Glomerular visceral epithelial cell (primary cell): ENCODE results near the gene LHX8.
"Not testable (repeated sequence)": the region's sequence is repeated elsewhere in the genome, so short reads cannot be mapped to it uniquely, and the experiment has no call there.

Source experiments
- DNase-seq: peaks from one replicate; pipeline ENCODE4 v3.0.0-alpha.2; 2016; ENCODE audit errors: extremely low spot score

The LHX8 gene

DNA sequence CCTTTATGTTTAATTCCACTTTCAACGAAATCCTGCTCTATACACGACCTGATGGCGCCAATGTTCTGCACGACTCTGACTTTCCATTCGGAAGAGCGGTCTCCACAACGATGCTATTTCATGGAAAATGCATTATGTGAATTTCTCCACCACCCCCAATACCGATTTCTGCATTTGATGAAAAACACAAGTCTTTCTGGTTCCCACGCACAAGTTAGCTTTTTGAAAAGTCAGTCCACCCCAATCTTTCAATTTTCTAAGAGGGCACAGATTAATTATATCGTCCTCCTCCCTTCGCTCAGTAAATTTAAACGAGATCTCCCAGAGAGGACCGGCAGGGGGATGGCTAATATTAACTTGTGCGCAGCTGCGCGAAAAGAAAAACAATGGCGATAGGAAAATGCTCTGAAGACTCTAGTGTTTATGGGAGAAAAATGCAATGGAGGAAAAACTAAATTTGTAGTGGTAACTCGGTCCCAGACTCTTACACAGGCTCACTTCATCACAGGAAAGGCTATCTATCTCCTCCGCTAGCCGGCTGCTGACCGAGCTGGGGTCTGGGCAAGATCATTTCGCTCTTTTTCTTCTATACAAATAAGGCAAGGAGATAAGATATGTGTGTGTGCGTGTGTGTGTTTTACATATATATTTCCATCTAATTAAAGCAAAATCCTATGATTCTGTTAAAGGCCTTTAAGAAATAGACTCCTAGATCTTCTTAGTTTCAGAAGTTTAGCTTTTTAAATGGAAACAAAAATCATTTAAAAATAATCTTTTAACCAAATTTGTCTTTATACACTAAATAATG is 1.2 kb upstream of the LHX8 start:
- no peak for DNase-seq

DNA sequence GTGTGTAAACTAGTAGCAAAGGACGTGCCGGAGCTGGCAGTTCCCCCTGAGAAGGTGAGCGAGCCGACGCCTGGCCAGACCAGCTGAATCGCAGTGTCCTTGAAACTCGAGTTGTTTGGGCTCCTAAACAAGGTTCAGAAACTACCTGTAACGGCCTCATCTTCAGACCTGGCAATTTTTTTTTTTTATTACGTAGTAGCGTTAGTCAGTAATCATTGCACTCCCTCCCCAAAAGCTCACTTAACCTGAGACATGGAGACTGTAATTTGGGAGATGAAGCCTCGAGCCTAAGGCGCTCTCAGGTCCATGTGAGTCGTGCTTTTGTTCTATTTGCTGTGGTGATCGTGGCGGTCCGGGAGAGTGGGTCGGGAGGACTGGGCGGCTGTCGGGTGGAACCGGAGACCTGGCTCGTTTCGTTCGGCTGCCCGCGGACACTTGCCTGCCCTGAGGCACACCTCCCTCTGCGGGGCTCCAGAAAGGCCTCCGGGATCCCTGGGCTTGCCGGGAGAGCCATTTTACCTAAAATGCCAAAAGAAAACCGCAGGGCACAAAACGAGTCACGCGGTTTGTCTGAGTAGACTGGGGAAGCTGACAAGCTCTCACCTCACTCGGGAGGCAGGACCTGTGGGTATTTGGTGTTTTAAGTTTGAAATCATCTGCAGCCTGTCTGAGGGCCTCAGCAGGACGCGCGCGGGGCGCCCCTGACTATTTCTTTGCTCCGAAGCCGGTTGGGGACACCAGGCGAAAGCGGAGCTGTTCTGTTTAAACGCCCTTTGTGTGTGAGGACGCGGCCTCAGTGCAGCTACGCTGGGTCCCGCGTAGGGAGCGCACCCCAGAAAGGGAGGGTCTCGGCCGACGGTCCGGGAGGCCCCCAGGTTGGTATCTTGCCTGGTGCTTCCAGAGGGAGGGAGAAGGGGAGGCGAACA is 722 bp downstream of the LHX8 start:
- DNase-seq, result no peak

DNA sequence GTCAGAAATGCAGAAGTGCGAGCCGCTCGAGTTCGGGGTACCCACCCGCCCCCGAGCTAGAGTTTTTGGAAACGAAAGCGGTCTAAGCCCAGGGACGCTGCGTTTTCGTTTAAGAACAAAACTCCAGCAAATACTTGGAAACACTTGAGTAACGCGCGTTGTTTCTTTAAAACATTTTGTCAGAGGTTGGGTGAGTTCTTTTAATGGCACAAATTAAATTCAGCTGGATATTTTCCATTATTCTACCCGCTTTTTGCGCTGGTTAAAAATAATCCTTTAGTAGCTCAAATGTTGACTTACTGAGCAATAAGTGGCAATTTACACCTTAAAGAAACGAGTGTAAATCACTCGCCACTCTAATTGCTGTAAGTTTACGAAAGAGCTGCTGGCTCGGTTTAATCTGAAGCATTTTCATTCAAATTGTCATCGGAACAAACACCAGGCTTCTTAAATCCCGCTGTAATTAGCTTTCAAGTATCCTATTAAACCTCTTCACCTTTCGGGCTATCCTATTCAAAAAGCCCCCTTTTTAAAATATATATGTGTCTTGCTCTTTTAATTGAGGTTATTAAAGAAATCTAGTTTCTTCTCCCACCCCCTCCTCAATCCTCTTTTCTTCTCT is 1.5 kb downstream of the LHX8 start:
- DNase-seq, result no peak

DNA sequence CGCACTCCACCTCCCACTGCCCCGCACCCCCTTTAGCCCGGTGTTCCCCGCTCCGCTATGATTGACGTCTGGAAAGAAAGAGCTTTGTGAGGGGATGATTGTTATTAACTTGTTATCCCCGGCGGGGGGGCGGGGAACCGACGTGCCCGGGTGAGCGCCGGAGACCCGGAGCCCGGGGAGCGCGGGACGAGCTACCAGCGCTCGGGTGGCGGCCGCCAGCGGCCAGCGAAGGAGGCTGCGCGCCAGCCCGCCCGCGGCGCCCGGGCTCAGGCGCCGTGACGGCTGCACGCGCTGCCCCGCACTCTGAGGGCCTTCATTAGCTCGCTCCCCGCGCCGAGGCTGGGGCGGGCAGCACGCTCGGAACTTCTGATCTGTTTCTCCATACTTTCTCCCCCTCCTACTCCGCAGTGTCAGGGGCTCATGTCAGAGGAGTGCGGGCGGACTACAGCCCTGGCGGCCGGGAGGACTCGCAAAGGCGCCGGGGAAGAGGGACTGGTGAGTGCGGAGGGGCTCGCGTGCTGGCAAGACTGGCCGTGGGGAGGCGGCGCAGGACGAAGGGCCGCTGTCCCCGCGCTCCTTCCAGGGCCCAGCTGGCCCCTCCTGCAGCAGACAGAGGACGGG is 2.1 kb downstream of the LHX8 start:
- DNase-seq, result no peak

DNA sequence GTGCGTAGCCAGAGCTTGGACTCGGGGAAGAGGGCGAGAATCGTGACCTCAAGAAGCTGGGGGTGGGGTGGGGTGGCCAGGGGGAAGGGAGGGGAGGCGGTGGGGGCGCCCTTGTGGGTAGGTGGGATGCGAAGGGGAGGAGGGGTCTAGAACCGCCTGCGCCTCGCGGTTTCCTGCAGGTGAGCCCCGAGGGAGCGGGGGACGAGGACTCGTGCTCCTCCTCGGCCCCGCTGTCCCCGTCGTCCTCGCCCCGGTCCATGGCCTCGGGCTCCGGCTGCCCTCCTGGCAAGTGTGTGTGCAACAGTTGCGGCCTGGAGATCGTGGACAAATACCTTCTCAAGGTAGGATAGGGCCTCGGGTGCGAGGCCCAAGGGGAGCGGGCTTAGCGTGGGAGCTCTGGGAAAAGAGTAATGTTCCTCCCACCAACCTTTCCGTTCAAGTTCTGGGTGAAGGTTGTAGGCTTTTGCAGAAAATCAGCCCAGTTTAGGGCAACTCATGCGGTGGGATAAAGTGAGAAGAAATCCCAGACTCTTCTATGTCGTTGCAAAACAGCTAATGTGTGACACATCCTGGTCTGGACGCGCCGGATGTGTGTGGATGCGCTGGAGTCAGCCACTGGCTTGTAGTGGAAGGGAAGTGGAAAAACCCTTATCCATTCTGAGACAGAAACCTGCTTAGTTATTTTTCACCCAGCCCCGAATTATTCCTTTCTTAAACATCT is 2.9 kb downstream of the LHX8 start:
- no peak for DNase-seq

DNA sequence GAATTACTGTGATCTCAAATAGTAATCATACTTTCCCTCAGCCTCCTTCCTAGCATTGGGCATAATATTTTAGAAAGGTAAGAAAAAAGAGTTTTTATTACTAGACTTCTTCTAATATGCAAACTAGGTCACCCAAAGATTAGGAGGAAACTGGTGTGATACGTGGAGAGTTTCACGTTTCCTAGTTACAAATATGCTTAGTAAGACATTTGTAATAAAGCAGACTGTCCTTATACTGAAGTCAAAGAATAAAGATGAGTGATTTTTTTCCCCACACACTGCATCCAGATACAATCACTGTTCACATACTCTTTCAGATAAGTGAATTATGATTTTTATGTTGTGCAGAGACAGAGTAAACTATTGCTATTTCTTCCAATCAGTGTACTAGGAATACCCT is 17.9 kb downstream of the LHX8 start:
- no peak for DNase-seq

DNA sequence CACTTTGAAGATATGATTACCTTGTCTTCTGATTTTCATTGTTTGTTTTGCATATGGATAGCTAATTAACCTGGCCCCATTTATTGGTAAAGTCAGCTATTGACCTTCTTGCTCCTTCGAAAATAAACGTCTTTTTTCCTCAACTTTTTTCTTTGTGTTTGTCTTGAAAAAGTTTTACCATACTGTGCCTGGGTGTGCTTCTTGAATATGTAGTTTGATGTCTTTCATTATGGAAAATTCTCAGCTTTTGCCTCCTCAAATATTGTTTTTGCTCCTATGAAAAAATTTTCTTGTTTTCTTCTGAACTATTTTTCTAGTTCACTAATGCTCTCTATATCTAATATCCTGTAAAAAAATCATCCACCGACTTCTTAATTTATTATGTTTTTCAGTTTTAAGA is 25.0 kb downstream of the LHX8 start:
- no peak for DNase-seq

DNA sequence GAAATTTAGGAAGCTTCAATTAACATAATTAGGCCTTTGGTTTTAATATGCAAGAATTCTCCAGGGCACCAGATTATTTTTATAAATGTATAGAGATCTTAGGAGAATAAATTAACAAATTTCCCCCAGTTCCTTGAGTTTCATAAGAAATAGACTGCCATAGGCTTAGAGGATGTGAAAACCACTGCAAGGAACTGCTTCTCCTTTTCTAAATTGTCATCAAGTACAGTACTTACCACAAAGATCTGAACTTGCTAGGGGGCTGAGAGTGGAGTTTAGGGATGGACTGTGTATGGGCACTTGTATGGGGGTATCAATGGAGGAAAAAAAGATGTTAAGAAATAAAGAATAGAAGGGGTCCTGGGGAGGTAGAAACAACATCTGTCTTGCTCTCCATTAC is 31.1 kb downstream of the LHX8 start:
- no peak for DNase-seq

DNA sequence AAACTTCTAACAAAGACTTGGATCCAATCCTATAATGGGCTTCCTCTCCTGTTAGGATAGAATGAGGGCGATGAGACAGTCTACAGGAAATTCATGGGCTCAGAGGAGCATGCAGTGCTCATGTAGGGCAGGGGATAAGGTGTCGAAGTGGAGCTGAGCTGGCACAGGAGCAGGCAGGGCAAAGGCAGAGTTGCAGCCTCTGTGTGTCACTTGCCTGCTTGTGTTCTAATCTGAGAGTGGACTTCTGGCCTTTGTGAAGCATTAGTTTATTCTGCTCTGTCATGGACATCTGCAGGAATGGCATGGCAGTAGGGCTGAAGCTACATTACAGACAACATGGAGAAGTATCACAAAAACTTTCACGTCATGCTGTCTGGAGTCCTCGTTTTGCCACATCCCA is 32.6 kb downstream of the LHX8 start:
- DNase-seq, result no peak

DNA sequence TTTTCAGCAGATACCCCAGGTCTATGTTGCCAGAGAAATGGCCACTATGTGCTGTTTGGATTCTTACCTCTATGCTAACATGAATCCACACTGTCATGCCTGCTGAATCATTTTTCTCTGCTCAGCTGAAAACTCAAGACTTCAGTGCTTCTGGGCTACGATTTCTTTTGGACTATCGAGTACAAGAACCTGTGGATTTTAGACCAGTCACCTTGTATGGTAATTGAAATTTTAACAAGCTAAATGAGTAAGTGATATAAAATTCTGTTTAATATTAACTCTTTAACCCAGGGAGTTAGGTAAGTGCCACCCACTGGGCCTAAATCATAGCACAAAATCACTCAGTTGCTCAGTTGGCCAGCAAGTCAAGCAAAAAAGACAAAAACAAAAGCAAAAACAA is 35.8 kb downstream of the LHX8 start:
- DNase-seq, result no peak

DNA sequence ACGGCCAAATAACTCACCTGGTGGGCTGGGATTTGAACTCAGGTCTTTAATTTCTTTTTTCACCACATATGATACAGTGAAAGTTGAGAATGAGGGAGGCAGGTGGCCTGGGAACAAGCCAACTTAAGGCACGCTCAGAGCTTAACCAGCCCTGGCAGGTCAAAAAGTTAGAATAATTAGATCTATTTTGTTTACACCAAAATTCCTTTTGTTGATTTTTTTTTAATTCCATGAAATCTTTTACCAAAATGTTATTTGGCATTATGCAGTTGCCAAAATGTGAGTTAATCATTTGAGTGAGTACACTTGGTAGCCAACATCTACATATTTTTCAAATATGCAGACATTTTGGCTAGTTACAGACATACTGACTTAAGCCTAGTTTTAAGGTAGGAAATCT is 36.8 kb downstream of the LHX8 start:
- no peak for DNase-seq

DNA sequence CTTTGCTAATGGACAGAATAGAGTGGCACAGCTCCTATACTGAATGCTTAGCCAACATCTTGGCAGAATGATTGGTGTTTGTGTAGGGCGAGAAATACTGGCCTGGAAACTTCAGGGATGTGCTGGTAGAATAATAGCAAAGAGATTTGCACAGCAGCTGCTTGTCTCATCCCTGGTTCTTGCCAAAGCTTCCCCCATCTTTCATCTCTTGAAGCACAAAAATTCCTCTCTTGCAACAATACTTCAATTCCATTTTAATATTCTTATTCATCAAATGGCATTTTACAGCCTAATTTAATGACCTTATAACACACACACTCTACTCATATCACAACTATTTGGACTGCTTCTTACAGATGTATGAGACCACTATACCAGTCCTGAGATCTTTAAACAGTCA is 37.7 kb downstream of the LHX8 start:
- DNase-seq, result no peak

DNA sequence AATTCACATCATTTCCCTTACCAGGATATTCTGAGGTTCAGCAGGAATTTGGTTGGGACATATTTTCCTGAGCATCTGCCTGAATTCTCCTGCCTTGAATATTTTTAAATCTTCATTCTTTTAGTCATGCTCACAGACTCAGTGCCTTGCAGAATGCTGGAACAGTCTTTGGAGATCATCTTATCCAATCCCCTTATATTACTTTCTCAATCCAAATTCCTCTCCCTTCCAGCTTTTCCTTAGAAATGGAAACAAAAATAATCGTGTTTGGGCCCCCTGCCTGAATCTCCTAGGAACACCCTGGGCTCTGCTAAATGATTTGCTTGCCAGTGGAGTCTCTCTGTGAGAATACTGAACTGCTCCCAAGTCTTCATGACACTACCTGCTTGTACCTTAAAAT is 38.4 kb downstream of the LHX8 start:
- no peak for DNase-seq

DNA sequence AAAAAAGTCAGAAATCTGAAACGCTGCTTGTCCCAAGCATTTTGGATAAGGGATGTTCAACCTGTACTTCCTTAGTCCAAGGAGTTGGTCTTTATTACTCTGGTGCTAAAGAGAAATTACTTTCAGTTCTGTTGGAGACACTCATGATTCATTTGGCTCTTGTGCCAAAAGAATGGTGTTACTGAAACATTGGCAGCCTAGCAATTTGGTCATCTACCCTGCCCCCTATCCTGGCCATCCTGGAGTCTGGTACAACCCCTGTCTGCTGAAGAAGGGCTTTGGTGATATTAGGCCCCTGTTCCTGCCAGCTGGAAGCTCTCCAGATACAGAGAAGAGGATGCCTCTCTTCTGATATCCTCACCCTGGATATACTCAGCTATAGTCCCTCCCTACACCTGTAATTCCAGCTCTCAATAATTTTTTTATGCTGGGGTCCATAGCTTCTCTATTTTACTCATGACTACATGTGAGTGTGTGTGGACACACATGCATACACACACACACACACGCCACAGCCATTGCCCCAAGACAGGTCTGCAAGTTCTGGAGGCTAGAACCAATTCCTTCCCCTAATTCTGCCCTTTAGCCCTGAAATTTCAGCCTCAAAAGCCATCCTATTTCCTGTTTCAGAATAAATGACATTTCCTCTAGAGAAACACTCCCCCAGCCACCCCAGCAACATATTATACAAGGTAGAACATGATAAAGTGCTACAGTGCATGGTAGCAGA is 40.0 kb downstream of the LHX8 start:
- DNase-seq, result no peak

DNA sequence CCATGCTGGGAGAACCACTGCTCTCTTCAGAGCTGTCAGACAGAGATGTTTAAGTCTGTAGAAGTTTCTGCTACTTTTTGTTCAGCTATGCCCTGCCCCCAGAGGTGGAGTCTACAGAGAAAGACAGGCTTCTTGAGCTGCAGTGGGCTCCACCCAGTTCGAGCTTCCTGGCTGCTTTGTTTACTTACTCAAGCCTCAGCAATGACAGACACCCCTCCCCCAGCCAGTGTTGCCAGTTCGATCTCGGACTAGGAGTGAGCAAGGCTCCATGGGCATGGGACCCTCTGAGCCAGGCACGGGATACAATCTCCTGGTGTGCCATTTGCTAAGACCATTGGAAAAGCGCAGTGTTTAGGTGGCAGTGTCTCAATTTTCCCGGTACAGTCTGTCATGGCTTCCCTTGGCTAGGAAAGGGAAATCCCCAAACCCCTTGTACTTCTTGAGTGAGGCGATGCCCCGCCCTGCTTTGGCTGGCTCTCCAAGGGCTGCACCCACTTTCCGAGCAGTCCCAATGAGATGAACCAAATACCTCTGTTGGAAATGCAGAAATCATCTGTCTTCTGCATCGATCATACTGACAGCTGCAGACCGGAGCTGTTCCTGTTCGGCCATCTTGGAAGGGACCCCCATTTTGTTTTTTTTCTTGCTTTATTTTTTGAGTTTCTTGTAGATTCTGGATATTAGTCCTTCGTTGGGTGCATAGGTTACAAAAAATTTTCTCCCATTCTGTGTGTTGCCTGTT is 47.2 kb downstream of the LHX8 start:
- not testable (repeated sequence) for DNase-seq

DNA sequence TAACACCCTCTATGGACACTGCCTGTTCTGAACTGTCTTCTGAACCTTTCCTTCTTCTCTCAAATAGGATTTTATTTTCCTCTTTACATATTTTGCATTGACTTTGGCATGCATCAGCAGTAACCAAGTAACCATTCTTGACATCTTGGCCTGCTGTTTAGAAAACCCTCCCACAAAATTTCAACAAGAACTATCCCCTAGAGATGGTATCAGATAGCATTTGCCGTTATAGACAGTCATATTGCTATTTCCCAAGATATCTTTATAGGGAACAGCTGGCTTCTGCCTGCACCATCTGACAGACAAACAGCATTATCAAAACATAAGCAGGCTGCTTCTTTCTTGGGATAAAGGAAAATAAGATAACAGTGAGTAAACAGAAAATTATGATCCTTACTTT is 54.7 kb downstream of the LHX8 start:
- DNase-seq, result no peak

DNA sequence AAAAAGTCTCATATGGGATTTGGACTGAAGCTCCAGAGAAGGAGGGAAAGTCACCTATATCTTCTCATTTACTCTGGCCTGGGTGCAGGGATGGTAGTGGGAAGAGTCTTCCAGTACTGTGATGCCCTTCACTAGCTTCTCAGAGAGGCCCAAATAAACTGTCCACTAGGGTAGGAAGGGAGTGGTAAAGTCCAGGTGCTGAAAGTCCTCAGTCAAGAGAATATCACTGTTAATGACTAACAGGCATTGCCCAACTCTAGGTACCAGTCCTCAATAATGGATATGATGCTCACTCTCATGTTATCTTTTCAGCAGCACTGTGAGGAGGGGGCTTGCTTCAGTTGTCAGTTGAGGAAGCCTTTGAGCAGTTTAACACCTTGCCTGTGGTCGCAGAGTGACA is 64.0 kb downstream of the LHX8 start:
- no peak for DNase-seq

DNA sequence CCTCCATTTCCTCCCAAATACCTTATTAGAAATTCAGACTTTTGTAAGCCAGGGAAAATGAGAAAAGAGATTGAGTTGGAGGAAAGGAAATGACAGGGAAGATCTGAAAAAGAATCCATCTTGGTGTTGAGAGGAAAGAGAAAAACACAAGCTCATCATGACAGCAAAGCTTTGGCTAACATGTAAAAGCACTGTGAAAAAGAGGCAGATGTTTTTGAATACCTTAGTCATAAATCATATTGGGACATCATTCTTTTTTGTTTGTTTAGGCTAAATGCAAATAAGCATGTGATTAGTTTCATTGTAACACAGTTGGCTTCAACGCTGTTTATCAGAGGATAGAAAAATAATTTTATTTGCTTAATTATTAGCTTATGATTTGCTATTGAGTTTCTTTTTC is 64.6 kb downstream of the LHX8 start:
- no peak for DNase-seq

DNA sequence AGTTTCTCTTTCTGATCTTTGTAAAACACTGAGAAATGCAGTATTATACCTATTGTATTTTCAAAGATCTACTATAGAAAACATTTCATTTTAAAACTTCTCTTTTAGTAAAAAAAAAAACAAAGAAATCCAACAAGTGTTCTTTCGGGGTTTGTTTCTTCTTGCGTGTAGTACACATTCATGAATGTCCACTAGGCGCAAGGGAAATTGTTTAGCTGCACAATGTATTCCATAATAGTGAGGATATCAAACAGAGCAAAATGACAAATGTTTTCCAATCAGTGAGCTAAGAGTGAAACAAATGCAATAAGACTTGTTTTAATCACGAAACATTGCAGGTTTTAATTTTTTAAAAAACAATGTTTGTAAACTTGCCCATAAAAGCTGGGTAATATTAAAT is 68.6 kb downstream of the LHX8 start:
- DNase-seq, result no peak
